Pancreas (tissue), 10 donors: ENCODE measurements around the gene CIDEA. TPM values are rescaled to one million over a fixed set of nuclear protein-coding genes. Genes with fewer than 3 reads are reported as not detected.

Source experiments
- ATAC-seq, 4 donors: fragments of 200-7000 bp; cut with Tn5 transposase; one replicate each; pipeline versions ENCODE4 v1.8.0 to v1.9.1; 2020; ENCODE audit warnings: mild to moderate bottlenecking in 4 of 4, moderate library complexity in 4 of 4
- DNase-seq, 6 donors: peaks; one replicate each; pipeline ENCODE4 v3.0.0-alpha.2; 2020
- FAIRE-seq: peaks from 2 replicates; lab custom pipeline; 2012; peaks lifted over from hg19 to GRCh38; lab: Jason Lieb, UNC
- H3K27ac ChIP-seq, 4 donors: fragments of 200-600 bp; sonication (generic); 1 replicate in 3 of 4; 2 replicates in 1 of 4; pipeline versions ENCODE4 v1.5.0 to v1.8.0; 2020
- H3K27me3 ChIP-seq, 4 donors: fragments of 200-600 bp; one replicate each; pipeline ENCODE4 v1.8.0; 2021
- H3K36me3 ChIP-seq, 3 donors: fragments of 200-600 bp; sonication (generic) in 1 of 3; one replicate each; pipeline versions ENCODE4 v1.5.0 to v1.8.0; 2020 to 2021
- H3K4me1 ChIP-seq, 3 donors: fragments of 200-600 bp; one replicate each; pipeline ENCODE4 v1.8.0; 2021
- H3K4me3 ChIP-seq, 4 donors: fragments of 200-600 bp; sonication (generic) in 2 of 4; one replicate each; pipeline versions ENCODE4 v1.5.0 to v1.8.0; 2020 to 2021
- H3K9me3 ChIP-seq, 4 donors: fragments of 200-600 bp; one replicate each; pipeline ENCODE4 v1.8.0; 2021
- WGBS, 2 donors: extraction: QIAGEN DNeasy Blood & Tissue Kit; methylation state at CpG; one replicate each; pipeline ENCODE4 v1.1.7; 2013; 5-methylcytosine and 5-hydroxymethylcytosine counted together
- intact Hi-C, 3 donors: fragments of 100-400 bp; cut with DNase I; formaldehyde crosslinking; loops; one replicate each; pipeline versions ENCODE4 v1.11.1 to v1.14.2; 2022
- polyA plus RNA-seq, 2 donors: library from polyadenylated mRNA; stranded (reverse); fragments of 200-250 nt; gene quantifications; one replicate each; pipeline ENCODE4 v1.2.3, GENCODE V29; 2013
- total RNA-seq, 6 donors: library from RNA; stranded (reverse); fragmentation: NEBNext Ultra II Directional in 4 of 6; extraction: Animal tissue kit (Norgen Biotek cat#: 25700) in 4 of 6; gene quantifications; one replicate each; pipeline versions ENCODE4 v1.2.1 to v1.2.4, GENCODE V29; 2021 to 2023
- TF ChIP-seq, protein P1 (sequence below), 4 donors: fragments of 200-600 bp; sonication (generic) in 3 of 4; IDR thresholded peaks; one replicate each; pipeline versions ENCODE4 v1.5.0 to v1.8.0; 2021; ENCODE audit warnings: antibody characterized with exemption in 4 of 4
- donor health status: healthy with polysubstance abuse.
- donor health status: DM: no; HTN: no; CAD: no; lungs with moderate emphysema.
- donor health status: DM: no; HTN: no; CAD: no.
- donor health status: control.
- donor health status: control.
- donor health status: Bipolar disorder and iron deficiency.
- donor health status: DM: yes; HTN: yes; CAD: no.
- donor health status: DM: no; HTN: no; CAD: no.
- donor health status: DM: no; HTN: no; CAD: no.
- donor health status: DM: yes; HTN: yes; CAD: no.

CIDEA gene
- total and polyA plus RNA-seq, 8 donors = 0.35 to 3.5 (median 0.64) TPM; not detected in 5

DNA sequence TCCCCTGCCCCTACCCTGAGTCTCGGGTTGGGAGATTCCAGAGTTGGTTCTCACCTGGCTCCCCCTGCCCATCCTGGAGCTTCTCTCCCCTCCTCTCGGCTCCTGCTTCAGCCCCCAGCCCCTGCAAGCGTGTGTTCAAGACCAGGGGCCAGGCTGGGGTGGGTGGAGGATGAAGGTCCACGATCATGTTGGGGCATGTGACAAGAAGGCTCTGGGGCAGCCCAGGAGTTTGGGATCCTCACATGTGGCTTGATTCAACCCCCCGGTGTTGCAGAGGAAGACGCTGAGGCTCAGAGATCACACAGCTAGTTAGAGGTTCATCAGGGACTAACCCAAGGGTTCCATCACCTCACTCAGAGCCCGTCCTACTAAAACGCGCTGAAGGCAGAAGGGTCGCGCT, 39.7 kb downstream of the CIDEA start:
- DNase-seq (peak in 1 of 6 donors; percentile 31), FAIRE-seq (no peak), ATAC-seq (no peak)
- intact Hi-C loops = no loop called here
- no peak overlapping the region for H3K27ac ChIP-seq
- no peak overlapping the region for H3K4me3 ChIP-seq
- WGBS, 2 donors = 73 to 75% methylated on average over 11 of the region's 11 CpGs
- no peaks in the 10 kb centered on the region for H3K36me3 ChIP-seq
- no peaks in the 10 kb centered on the region for H3K9me3 ChIP-seq
- TF ChIP-seq, protein P1, sequence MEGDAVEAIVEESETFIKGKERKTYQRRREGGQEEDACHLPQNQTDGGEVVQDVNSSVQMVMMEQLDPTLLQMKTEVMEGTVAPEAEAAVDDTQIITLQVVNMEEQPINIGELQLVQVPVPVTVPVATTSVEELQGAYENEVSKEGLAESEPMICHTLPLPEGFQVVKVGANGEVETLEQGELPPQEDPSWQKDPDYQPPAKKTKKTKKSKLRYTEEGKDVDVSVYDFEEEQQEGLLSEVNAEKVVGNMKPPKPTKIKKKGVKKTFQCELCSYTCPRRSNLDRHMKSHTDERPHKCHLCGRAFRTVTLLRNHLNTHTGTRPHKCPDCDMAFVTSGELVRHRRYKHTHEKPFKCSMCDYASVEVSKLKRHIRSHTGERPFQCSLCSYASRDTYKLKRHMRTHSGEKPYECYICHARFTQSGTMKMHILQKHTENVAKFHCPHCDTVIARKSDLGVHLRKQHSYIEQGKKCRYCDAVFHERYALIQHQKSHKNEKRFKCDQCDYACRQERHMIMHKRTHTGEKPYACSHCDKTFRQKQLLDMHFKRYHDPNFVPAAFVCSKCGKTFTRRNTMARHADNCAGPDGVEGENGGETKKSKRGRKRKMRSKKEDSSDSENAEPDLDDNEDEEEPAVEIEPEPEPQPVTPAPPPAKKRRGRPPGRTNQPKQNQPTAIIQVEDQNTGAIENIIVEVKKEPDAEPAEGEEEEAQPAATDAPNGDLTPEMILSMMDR (IDR thresholded peaks at IDR 0.05) = no peak
- no peaks in the 10 kb centered on the region for H3K4me1 ChIP-seq
- H3K27me3 ChIP-seq = no peaks in the 10 kb centered on the region

GRCh38 chr18:12295389-12296086, 41.4 kb downstream of the CIDEA start:
- ATAC-seq (no peak), FAIRE-seq (no peak), DNase-seq (peak in 1 of 6 donors; percentile 18)
- intact Hi-C loops = no loop called here
- Histone ChIP-seq H3K9me3 (no peaks in the 10 kb centered on the region), H3K36me3 (no peaks in the 10 kb centered on the region), H3K27me3 (no peaks in the 10 kb centered on the region), H3K4me3 (no peak overlapping the region), H3K27ac (no peak overlapping the region), H3K4me1 (no peaks in the 10 kb centered on the region)
- WGBS, 2 donors = 89 to 90% methylated on average over 18 of the region's 18 CpGs
- TF ChIP-seq, protein P1 (IDR thresholded peaks at IDR 0.05) = no peak

- H3K27ac ChIP-seq = no peak overlapping the region
- FAIRE-seq (no peak), ATAC-seq (no peak), DNase-seq (no peak)
- intact Hi-C loops = no loop called here
- no peaks in the 10 kb centered on the region for H3K27me3 ChIP-seq
- 96 to 100% methylated on average over 3 of the region's 3 CpGs for WGBS, 2 donors
- H3K4me3 ChIP-seq = no peak overlapping the region
- H3K9me3 ChIP-seq = no peaks in the 10 kb centered on the region
- no peaks in the 10 kb centered on the region for H3K4me1 ChIP-seq
- TF ChIP-seq, protein P1 (IDR thresholded peaks at IDR 0.05) = no peak
- H3K36me3 ChIP-seq = no peaks in the 10 kb centered on the region
Measured at GRCh38 chr18:12296087-12296403, 41.9 kb downstream of the CIDEA start.

GRCh38 chr18:12296457-12296856, 42.3 kb downstream of the CIDEA start:
- DNase-seq = no peak
- FAIRE-seq = no peak
- no peaks in the 10 kb centered on the region for H3K4me1 ChIP-seq
- no peak for ATAC-seq
- no peak overlapping the region for H3K4me3 ChIP-seq
- H3K27ac ChIP-seq = no peak overlapping the region
- 74 to 77% methylated on average over 1 of the region's 1 CpG for WGBS, 2 donors
- no peaks in the 10 kb centered on the region for H3K27me3 ChIP-seq
- no peaks in the 10 kb centered on the region for H3K36me3 ChIP-seq
- TF ChIP-seq, protein P1 (IDR thresholded peaks at IDR 0.05) = no peak
- intact Hi-C loops = no loop called here
- H3K9me3 ChIP-seq = no peaks in the 10 kb centered on the region

- Histone ChIP-seq H3K27ac (no peak overlapping the region), H3K4me3 (no peak overlapping the region), H3K27me3 (no peaks in the 10 kb centered on the region), H3K9me3 (no peaks in the 10 kb centered on the region), H3K4me1 (no peaks in the 10 kb centered on the region), H3K36me3 (no peaks in the 10 kb centered on the region)
- intact Hi-C loops = loop anchor here in 1 of 3 donors (5.0 kb wide), 1 partner anchor 48 kb away; the partner anchor contains the start of gene CIDEA
- DNase-seq (no peak), FAIRE-seq (no peak), ATAC-seq (no peak)
- TF ChIP-seq, protein P1 (IDR thresholded peaks at IDR 0.05) = no peak
- WGBS, 2 donors = 57 to 77% methylated on average over 2 of the region's 2 CpGs
Measured at GRCh38 chr18:12299862-12300261, 45.7 kb downstream of the CIDEA start.
